Subcutaneous abdominal adipose tissue (tissue), 5 donors: Measurements from ENCODE around the gene CFAP73.

Experiments
- H3K27ac ChIP-seq: one replicate; pipeline ENCODE4 v1.7.0; 2013; ENCODE audit warnings: low read depth, mild to moderate bottlenecking, inconsistent platforms, low read length, moderate library complexity
- H3K27me3 ChIP-seq, 5 donors: one replicate each; pipeline ENCODE4 v1.7.0; 2013; ENCODE audit warnings: low read length in 5 of 5, inconsistent platforms in 1 of 5; ENCODE audit not compliant: control insufficient read depth in 5 of 5, insufficient read depth in 4 of 5
- H3K36me3 ChIP-seq, 5 donors: one replicate each; pipeline ENCODE4 v1.7.0; 2013; ENCODE audit warnings: low read length in 5 of 5; ENCODE audit not compliant: control insufficient read depth in 5 of 5, insufficient read depth in 5 of 5
- H3K4me1 ChIP-seq, 5 donors: one replicate each; pipeline ENCODE4 v1.7.0; 2013; ENCODE audit warnings: low read length in 5 of 5, mild to moderate bottlenecking in 3 of 5, moderate library complexity in 1 of 5; ENCODE audit not compliant: control insufficient read depth in 5 of 5, insufficient read depth in 5 of 5
- H3K4me3 ChIP-seq, 5 donors: one replicate each; pipeline ENCODE4 v1.7.0; 2013; ENCODE audit warnings: low read length in 5 of 5, low read depth in 1 of 5
- H3K9ac ChIP-seq, 5 donors: one replicate each; pipeline ENCODE4 v1.7.0; 2013; ENCODE audit warnings: low read length in 5 of 5, mild to moderate bottlenecking in 4 of 5, moderate library complexity in 3 of 5
- H3K9me3 ChIP-seq, 5 donors: one replicate each; pipeline ENCODE4 v1.7.0; 2013; ENCODE audit warnings: low read length in 5 of 5; ENCODE audit not compliant: control insufficient read depth in 5 of 5
- donor health status: healthy.
- donor health status: healthy.
- donor health status: healthy.
- donor health status: healthy.
- donor health status: healthy.

CFAP73 gene

GRCh38 chr12:113162102-113163029 is 12.8 kb downstream of the CFAP73 start:
- no peak overlapping the region for H3K9ac ChIP-seq
- peaks cover 3 to 97% (median 88%) of the 10 kb centered on the region in 5 donors for H3K36me3 ChIP-seq
- H3K27ac ChIP-seq = no peak overlapping the region
- H3K4me3 ChIP-seq = no peak overlapping the region
- H3K4me1 ChIP-seq = peaks cover 0 to 11% (median 9%) of the 10 kb centered on the region in 5 donors
- H3K27me3 ChIP-seq = no peaks in the 10 kb centered on the region
- H3K9me3 ChIP-seq = no peaks in the 10 kb centered on the region

GRCh38 chr12:113163030-113163360 is 13.5 kb downstream of the CFAP73 start:
- Histone ChIP-seq H3K4me1 (peaks cover 0 to 11% (median 9%) of the 10 kb centered on the region in 5 donors), H3K27me3 (no peaks in the 10 kb centered on the region), H3K27ac (no peak overlapping the region), H3K9ac (no peak overlapping the region), H3K9me3 (no peaks in the 10 kb centered on the region), H3K36me3 (peaks cover 3 to 97% (median 89%) of the 10 kb centered on the region in 5 donors), H3K4me3 (no peak overlapping the region)

GRCh38 chr12:113164014-113164413 is 14.5 kb downstream of the CFAP73 start:
- Histone ChIP-seq H3K9me3 (no peaks in the 10 kb centered on the region), H3K27me3 (no peaks in the 10 kb centered on the region), H3K9ac (no peak overlapping the region), H3K4me3 (no peak overlapping the region), H3K4me1 (peaks cover 0 to 11% (median 9%) of the 10 kb centered on the region in 5 donors), H3K27ac (no peak overlapping the region), H3K36me3 (peaks cover 3 to 97% (median 89%) of the 10 kb centered on the region in 5 donors)

GRCh38 chr12:113165521-113166450 is 16.3 kb downstream of the CFAP73 start:
- Histone ChIP-seq H3K27ac (no peak overlapping the region), H3K36me3 (peaks cover 6 to 97% (median 86%) of the 10 kb centered on the region in 5 donors), H3K27me3 (no peaks in the 10 kb centered on the region), H3K9ac (no peak overlapping the region), H3K4me1 (peaks cover 0 to 11% (median 9%) of the 10 kb centered on the region in 5 donors), H3K9me3 (no peaks in the 10 kb centered on the region), H3K4me3 (no peak overlapping the region)

GRCh38 chr12:113167868-113168267 is 18.3 kb downstream of the CFAP73 start:
- Histone ChIP-seq H3K27ac (no peak overlapping the region), H3K36me3 (peaks cover 6 to 99% (median 89%) of the 10 kb centered on the region in 5 donors), H3K4me3 (no peak overlapping the region)

GRCh38 chr12:113169697-113170096 is 20.2 kb downstream of the CFAP73 start:
- peaks cover 0 to 2% (median 0%) of the 10 kb centered on the region in 5 donors for H3K4me1 ChIP-seq
- no peaks in the 10 kb centered on the region for H3K27me3 ChIP-seq
- no peak overlapping the region for H3K27ac ChIP-seq
- peaks cover 6 to 99% (median 89%) of the 10 kb centered on the region in 5 donors for H3K36me3 ChIP-seq
- H3K9me3 ChIP-seq = no peaks in the 10 kb centered on the region
- no peak overlapping the region for H3K9ac ChIP-seq
- no peak overlapping the region for H3K4me3 ChIP-seq

More at GRCh38 chr12:113167868-113168267, 18.3 kb downstream of the CFAP73 start:
- Histone ChIP-seq H3K9me3 (no peaks in the 10 kb centered on the region), H3K27me3 (no peaks in the 10 kb centered on the region), H3K4me1 (no peaks in the 10 kb centered on the region), H3K9ac (no peak overlapping the region)

DNA sequence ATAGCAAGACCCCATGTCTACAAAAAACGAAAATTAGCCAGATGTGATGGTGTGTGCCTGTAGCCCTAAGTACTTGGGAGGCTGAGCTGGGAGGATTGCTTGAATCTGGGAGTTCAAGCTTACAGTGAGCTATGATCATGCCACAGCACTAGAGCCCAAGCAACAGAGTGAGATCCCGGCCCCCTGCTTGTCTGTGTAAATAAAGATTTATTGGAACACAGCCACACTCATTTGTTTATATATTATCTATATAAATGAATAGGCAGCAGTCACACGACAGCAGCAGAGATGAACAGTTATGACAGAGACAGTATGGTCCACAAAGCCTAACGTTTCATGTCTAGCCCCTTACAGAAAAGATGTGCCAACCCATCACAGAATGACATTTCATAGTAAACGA is 20.9 kb downstream of the CFAP73 start:
- no peak overlapping the region for H3K27ac ChIP-seq
- H3K36me3 ChIP-seq = peaks cover 6 to 98% (median 88%) of the 10 kb centered on the region in 5 donors
- peaks cover 0 to 2% (median 0%) of the 10 kb centered on the region in 5 donors for H3K4me1 ChIP-seq

GRCh38 chr12:113170926-113171325 is 21.4 kb downstream of the CFAP73 start:
- no peak overlapping the region for H3K27ac ChIP-seq
- no peaks in the 10 kb centered on the region for H3K27me3 ChIP-seq
- peaks cover 6 to 94% (median 84%) of the 10 kb centered on the region in 5 donors for H3K36me3 ChIP-seq
- H3K9me3 ChIP-seq = no peaks in the 10 kb centered on the region
- no peak overlapping the region for H3K9ac ChIP-seq
- H3K4me1 ChIP-seq = peaks cover 0 to 2% (median 0%) of the 10 kb centered on the region in 5 donors
- no peak overlapping the region for H3K4me3 ChIP-seq

More for the DNA sequence above, 20.9 kb downstream of the CFAP73 start:
- H3K27me3 ChIP-seq = no peaks in the 10 kb centered on the region
- H3K4me3 ChIP-seq = no peak overlapping the region
- no peak overlapping the region for H3K9ac ChIP-seq
- no peaks in the 10 kb centered on the region for H3K9me3 ChIP-seq

- no peak overlapping the region for H3K9ac ChIP-seq
- peaks cover 6 to 93% (median 83%) of the 10 kb centered on the region in 5 donors for H3K36me3 ChIP-seq
- no peak overlapping the region for H3K4me3 ChIP-seq
- no peak overlapping the region for H3K27ac ChIP-seq
- peaks cover 0 to 2% (median 0%) of the 10 kb centered on the region in 5 donors for H3K4me1 ChIP-seq
- H3K27me3 ChIP-seq = no peaks in the 10 kb centered on the region
- no peaks in the 10 kb centered on the region for H3K9me3 ChIP-seq
These were observed 22.0 kb downstream of the CFAP73 start for GRCh38 chr12:113171543-113171942.
